Endodermal cell (in vitro differentiated cells): ENCODE measurements around the gene LTC4S. TPM values are rescaled to one million over a fixed set of nuclear protein-coding genes. Genes with fewer than 3 reads are reported as not detected.
"Not testable (repeated sequence)": the region's sequence is repeated elsewhere in the genome, so short reads cannot be mapped to it uniquely, and the experiment has no call there.

Experiments used
- DNase-seq: peaks from one replicate; pipeline ENCODE4 v3.0.0-alpha.2; 2017
- H3K27ac ChIP-seq: 2 replicates; pipeline ENCODE4 v1.5.1; 2013; ENCODE audit warnings: mild to moderate bottlenecking, low read depth, low read length, moderate library complexity
- H3K27me3 ChIP-seq: 2 replicates; pipeline ENCODE4 v1.6.1; 2013; ENCODE audit warnings: mild to moderate bottlenecking, low read length, moderate library complexity; ENCODE audit not compliant: insufficient read depth, control insufficient read depth, poor library complexity, severe bottlenecking
- H3K36me3 ChIP-seq: 2 replicates; pipeline ENCODE4 v1.7.0; 2013; ENCODE audit warnings: mild to moderate bottlenecking, low read length, moderate library complexity; ENCODE audit not compliant: control insufficient read depth, insufficient read depth
- H3K4me1 ChIP-seq: one replicate; pipeline ENCODE4 v1.7.0; 2013; ENCODE audit warnings: low read length; ENCODE audit not compliant: control insufficient read depth, insufficient read depth
- H3K4me3 ChIP-seq: 2 replicates; pipeline ENCODE4 v1.5.1; 2013; ENCODE audit warnings: mild to moderate bottlenecking, low read length, moderate library complexity
- H3K9ac ChIP-seq: 2 replicates; pipeline ENCODE4 v1.6.1; 2013; ENCODE audit warnings: mild to moderate bottlenecking, low read length, moderate library complexity; ENCODE audit not compliant: poor library complexity, severe bottlenecking; ENCODE audit errors: extremely low read depth
- H3K9me3 ChIP-seq: 2 replicates; pipeline ENCODE4 v1.6.1; 2013; ENCODE audit warnings: mild to moderate bottlenecking, low read length, moderate library complexity; ENCODE audit not compliant: control insufficient read depth
- H3K27ac Mint-ChIP-seq: 2 replicates; pipeline ENCODE4 v1.8.0; 2020; ENCODE audit warnings: mixed read lengths
- H3K27me3 Mint-ChIP-seq: 2 replicates; pipeline ENCODE4 v1.8.0; 2021; ENCODE audit warnings: mild to moderate bottlenecking, mixed read lengths; ENCODE audit not compliant: insufficient read depth
- H3K36me3 Mint-ChIP-seq: 2 replicates; pipeline ENCODE4 v1.8.0; 2020; ENCODE audit warnings: low read depth, mixed read lengths
- H3K4me1 Mint-ChIP-seq: 2 replicates; pipeline ENCODE4 v1.8.0; 2020; ENCODE audit warnings: mixed read lengths
- H3K4me3 Mint-ChIP-seq: 2 replicates; pipeline ENCODE4 v1.8.0; 2020; ENCODE audit warnings: mild to moderate bottlenecking, moderate library complexity, mixed read lengths
- H3K9me3 Mint-ChIP-seq: 2 replicates; pipeline ENCODE4 v1.8.0; 2020; ENCODE audit warnings: mild to moderate bottlenecking, mixed read lengths
- CTCF ChIP-seq: fragments of 200-600 bp; sonication (generic); conservative IDR thresholded peaks from 2 replicates; pipeline ENCODE4 v1.5.0; 2021; ENCODE audit warnings: antibody characterized with exemption, mild to moderate bottlenecking
- WGBS, 2 experiments: methylation state at CpG; one replicate each; pipeline versions ENCODE4 v1.1.5 to v1.1.7; 2013; ENCODE audit warnings: missing lambda C conversion rate in 2 of 2, mixed read lengths in 1 of 2; ENCODE audit not compliant: insufficient coverage in 1 of 2, insufficient read length in 1 of 2; 5-methylcytosine and 5-hydroxymethylcytosine counted together
- long read RNA-seq, 4 experiments: library from polyadenylated mRNA in 2 of 4; library from RNA in 1 of 4; library from capped mRNA in 1 of 4; stranded (forward) in 3 of 4; unstranded in 1 of 4; transcript quantifications; one replicate each; pipeline ENCODE4 v2.0.0, GENCODE V29; 2020 to 2021; ENCODE audit warnings: inconsistent platforms in 1 of 4
- polyA plus RNA-seq, 2 experiments: library from polyadenylated mRNA; stranded (reverse); fragments of 50-300 nt; gene quantifications; one replicate each; pipeline ENCODE4 v1.2.3, GENCODE V29; 2013
- total RNA-seq, 2 donors: library from RNA; stranded (reverse); fragmentation: NEBNext Ultra II Directional in 1 of 2; extraction: Animal tissue kit (Norgen Biotek cat#: 25700) in 1 of 2; gene quantifications; 2 replicates in 1 of 2; 3 replicates in 1 of 2; pipeline ENCODE4 v1.2.1, GENCODE V29; 2021

LTC4S gene
- 1 to 10 TPM; 5.7 to 6.3 TPM for total RNA-seq
- polyA plus RNA-seq (2013, experiment 1 of 2), result 1.4 TPM
- polyA plus RNA-seq (2013, experiment 2 of 2), result 1.6 TPM
- long read RNA-seq, experiment 1, partial matches to known transcripts, result 2 of 4 reads
- long read RNA-seq, experiment 1, other reads (novel, unspliced or antisense), result 1 of 4 reads
- long read RNA-seq, experiment 2, partial matches to known transcripts, result 1 of 4 reads
- long read RNA-seq, experiment 2, other reads (novel, unspliced or antisense), result 2 of 4 reads
- long read RNA-seq, experiment 3, result 0 reads
- long read RNA-seq, experiment 4, result 0 reads

GRCh38 chr5:179793468-179794139 lies at the start of gene LTC4S:
LTC4S (plus strand) TSS chr5:179793986; CDS start chr5:179794081, 95 bp downstream.
- Mint-ChIP-seq H3K4me1 (peaks cover 3% of the 10 kb centered on the region), H3K4me3 (peak within 1 kb of the TSS; percentile 64), H3K36me3 (peaks cover 10% of the 10 kb centered on the region), H3K27me3 (no peaks in the 10 kb centered on the region), H3K9me3 (peaks cover 2% of the 10 kb centered on the region), H3K27ac (no peak within 1 kb of the TSS)
- no peak within 1 kb of the TSS for H3K9ac ChIP-seq
- H3K9me3 ChIP-seq, result no peaks in the 10 kb centered on the region
- no peak for DNase-seq
- H3K27me3 ChIP-seq, result no peaks in the 10 kb centered on the region
- no peak within 1 kb of the TSS for H3K4me3 ChIP-seq
- no peak for TF ChIP-seq CTCF
- H3K36me3 ChIP-seq, result peaks cover 18% of the 10 kb centered on the region
- H3K4me1 ChIP-seq, result peaks cover 5% of the 10 kb centered on the region
- WGBS, 2 experiments, result 86 to 90% methylated on average over 7 to 19 of the region's 19 CpGs
- H3K27ac ChIP-seq, result no peak within 1 kb of the TSS

GRCh38 chr5:179744106-179744505 lies 49.7 kb upstream of the LTC4S start:
- not testable (repeated sequence) for H3K27me3 Mint-ChIP-seq, DNase-seq, H3K27ac ChIP-seq, H3K9me3 Mint-ChIP-seq, H3K9me3 ChIP-seq, H3K4me1 Mint-ChIP-seq, H3K9ac ChIP-seq, H3K27ac Mint-ChIP-seq, H3K4me1 ChIP-seq, H3K27me3 ChIP-seq, H3K4me3 ChIP-seq, H3K4me3 Mint-ChIP-seq
- H3K36me3 ChIP-seq, result peaks cover 27% of the 10 kb centered on the region
- H3K36me3 Mint-ChIP-seq, result peaks cover 41% of the 10 kb centered on the region
- WGBS, 2 experiments, result 91 to 100% methylated on average over 3 to 6 of the region's 7 CpGs

- DNase-seq, result no peak
- Histone ChIP-seq H3K4me1 (no peaks in the 10 kb centered on the region), H3K4me3 (no peak overlapping the region), H3K9me3 (no peaks in the 10 kb centered on the region), H3K27ac (no peak overlapping the region), H3K36me3 (peaks cover 11% of the 10 kb centered on the region), H3K27me3 (no peaks in the 10 kb centered on the region), H3K9ac (no peak overlapping the region)
- no peak overlapping the region for H3K4me3 Mint-ChIP-seq
- H3K36me3 Mint-ChIP-seq, result peaks cover 42% of the 10 kb centered on the region
- 90 to 100% methylated on average over 1 to 2 of the region's 2 CpGs for WGBS, 2 experiments
- no peak for TF ChIP-seq CTCF
- H3K4me1 Mint-ChIP-seq, result no peaks in the 10 kb centered on the region
- no peaks in the 10 kb centered on the region for H3K9me3 Mint-ChIP-seq
- no peaks in the 10 kb centered on the region for H3K27me3 Mint-ChIP-seq
- no peak overlapping the region for H3K27ac Mint-ChIP-seq
Observed at GRCh38 chr5:179746872-179747271, 46.9 kb upstream of the LTC4S start.
